ENCODE data around the gene LSG1. TPM values are rescaled to one million over a fixed set of nuclear protein-coding genes. Genes with fewer than 3 reads are reported as not detected.

LSG1 gene
- total and polyA plus RNA-seq, 12 donors: 12.5 to 56.0 (median 23.1) TPM

DNA sequence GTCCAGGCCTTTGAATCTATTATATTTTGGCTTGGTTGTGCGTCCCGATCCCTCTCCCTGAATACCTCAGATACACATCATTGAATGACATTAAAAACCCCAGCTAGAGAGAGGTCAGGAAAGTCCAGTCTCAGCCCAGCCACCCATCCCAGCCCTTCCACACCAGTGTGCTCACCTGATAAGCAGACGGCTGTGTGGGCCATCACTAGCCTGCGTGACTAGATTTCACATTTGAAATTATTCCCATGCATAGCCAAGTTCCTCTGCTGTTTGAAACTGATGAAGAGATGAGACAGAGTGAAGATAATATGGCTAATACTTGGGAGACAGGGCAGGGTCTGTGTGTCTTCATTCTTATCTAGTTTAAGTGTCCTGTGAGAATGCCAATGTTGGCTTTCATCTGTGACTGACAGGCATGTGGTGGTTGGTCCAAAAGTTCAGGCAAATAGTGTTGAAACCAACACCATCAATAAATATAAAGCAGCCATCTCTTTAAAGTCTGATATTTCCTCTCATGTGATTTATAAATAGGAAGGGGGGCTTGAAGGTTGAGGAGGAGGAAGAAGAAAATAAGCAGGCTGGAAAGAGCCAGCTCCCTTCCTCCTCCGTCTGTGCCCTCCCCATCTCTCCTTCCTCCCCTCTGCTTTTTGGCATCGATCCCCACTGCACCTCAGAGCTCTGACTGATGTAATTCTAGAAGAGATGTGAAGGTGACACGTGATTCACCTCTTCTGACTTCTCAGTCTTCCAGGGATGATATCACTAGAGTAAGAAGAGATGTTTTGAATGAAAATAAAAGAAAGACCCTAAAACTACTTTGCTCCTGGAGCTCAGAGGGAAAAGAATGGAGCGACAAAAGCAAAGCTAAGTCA, 18.7 kb upstream of the LSG1 start:
- DNase-seq: no peak
- TF ChIP-seq, protein P1, sequence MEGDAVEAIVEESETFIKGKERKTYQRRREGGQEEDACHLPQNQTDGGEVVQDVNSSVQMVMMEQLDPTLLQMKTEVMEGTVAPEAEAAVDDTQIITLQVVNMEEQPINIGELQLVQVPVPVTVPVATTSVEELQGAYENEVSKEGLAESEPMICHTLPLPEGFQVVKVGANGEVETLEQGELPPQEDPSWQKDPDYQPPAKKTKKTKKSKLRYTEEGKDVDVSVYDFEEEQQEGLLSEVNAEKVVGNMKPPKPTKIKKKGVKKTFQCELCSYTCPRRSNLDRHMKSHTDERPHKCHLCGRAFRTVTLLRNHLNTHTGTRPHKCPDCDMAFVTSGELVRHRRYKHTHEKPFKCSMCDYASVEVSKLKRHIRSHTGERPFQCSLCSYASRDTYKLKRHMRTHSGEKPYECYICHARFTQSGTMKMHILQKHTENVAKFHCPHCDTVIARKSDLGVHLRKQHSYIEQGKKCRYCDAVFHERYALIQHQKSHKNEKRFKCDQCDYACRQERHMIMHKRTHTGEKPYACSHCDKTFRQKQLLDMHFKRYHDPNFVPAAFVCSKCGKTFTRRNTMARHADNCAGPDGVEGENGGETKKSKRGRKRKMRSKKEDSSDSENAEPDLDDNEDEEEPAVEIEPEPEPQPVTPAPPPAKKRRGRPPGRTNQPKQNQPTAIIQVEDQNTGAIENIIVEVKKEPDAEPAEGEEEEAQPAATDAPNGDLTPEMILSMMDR (IDR thresholded peaks at IDR 0.05): no peak
- TF ChIP-seq POLR2A (IDR thresholded peaks at IDR 0.05): no peak
- H3K27ac ChIP-seq: no peak overlapping the region
- 65 to 69% (median 67%) methylated on average over 8 of the region's 8 CpGs for WGBS, 4 donors
- intact Hi-C loops (cut with DNase I): no loop called here
- H3K4me1 ChIP-seq (replicated peaks in 1 of 2): peaks cover 19 to 20% of the 10 kb centered on the region in 2 donors
- no peak overlapping the region for H3K4me3 ChIP-seq
- H3K27me3 ChIP-seq: peaks cover 10% of the 10 kb centered on the region
- H3K36me3 ChIP-seq (replicated peaks in 1 of 2): no peaks in the 10 kb centered on the region
- no peaks in the 10 kb centered on the region for H3K9me3 ChIP-seq (replicated peaks in 1 of 3)

- Histone ChIP-seq H3K27ac (peak overlapping the region in 2 of 5 donors; percentile 49 to 63), H3K4me1 (replicated peaks in 1 of 2) (peaks cover 19 to 27% of the 10 kb centered on the region in 2 donors), H3K36me3 (replicated peaks in 1 of 2) (no peaks in the 10 kb centered on the region), H3K9me3 (replicated peaks in 1 of 3) (no peaks in the 10 kb centered on the region), H3K27me3 (peaks cover 10% of the 10 kb centered on the region), H3K4me3 (no peak overlapping the region)
- 51 to 72% (median 52%) methylated on average over 9 of the region's 9 CpGs for WGBS, 4 donors
- peak in 1 of 7 donors; percentile 25 for DNase-seq
- intact Hi-C loops (cut with DNase I): loop anchor here (5.0 to 10.0 kb wide), 2 partner anchors 418 to 835 kb away; no protein-coding TSS in a partner anchor
- no peak for TF ChIP-seq POLR2A (IDR thresholded peaks at IDR 0.05)
- TF ChIP-seq, protein P1 (IDR thresholded peaks at IDR 0.05): no peak
These were observed 17.5 kb upstream of the LSG1 start for GRCh38 chr3:194689493-194689944.

- intact Hi-C loops (cut with DNase I): loop anchor here (5.0 to 10.0 kb wide), 2 partner anchors 418 to 836 kb away; no protein-coding TSS in a partner anchor
- Histone ChIP-seq H3K27ac (peak overlapping the region in 2 of 5 donors; percentile 49 to 63), H3K36me3 (replicated peaks in 1 of 2) (no peaks in the 10 kb centered on the region), H3K27me3 (peaks cover 10% of the 10 kb centered on the region), H3K9me3 (replicated peaks in 1 of 3) (no peaks in the 10 kb centered on the region), H3K4me3 (peak overlapping the region in 1 of 4 donors; percentile 62), H3K4me1 (replicated peaks in 1 of 2) (peaks cover 19 to 27% of the 10 kb centered on the region in 2 donors)
- 68 to 73% (median 72%) methylated on average over 6 of the region's 6 CpGs for WGBS, 4 donors
- TF ChIP-seq POLR2A (IDR thresholded peaks at IDR 0.05): no peak
- TF ChIP-seq, protein P1 (IDR thresholded peaks at IDR 0.05): no peak
- DNase-seq: no peak
These were observed 17.0 kb upstream of the LSG1 start for GRCh38 chr3:194688946-194689345.

DNA sequence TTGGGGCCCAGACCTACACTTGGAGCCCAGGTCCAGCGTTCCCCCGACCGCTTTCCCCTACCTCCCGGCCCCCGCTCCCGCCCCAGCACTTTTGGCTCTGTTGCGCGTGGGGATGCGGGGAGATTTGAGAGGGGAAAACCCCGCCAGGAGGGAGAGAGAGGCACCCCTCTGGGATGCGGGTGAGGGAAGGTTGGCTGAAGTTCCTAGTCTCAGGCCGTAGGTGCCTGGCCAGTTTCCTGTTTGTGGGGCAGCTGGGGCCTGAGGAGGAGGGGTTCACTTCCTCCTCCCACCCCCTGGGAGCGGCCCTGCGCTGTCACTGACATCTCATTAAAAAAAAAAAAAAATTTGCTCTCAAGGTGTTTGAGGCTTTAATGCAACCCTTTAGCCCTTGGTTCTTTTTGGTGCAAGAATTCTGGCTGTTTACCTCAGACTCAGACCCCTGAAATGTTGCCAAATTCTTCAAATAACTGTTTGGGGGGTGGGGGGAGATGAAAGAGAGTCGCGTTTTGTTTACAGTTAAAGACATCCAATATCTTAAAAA, 16.3 kb upstream of the LSG1 start:
- peak in 3 of 7 donors; percentile 27 to 62 (median 33) for DNase-seq
- WGBS, 4 donors: 40 to 43% (median 42%) methylated on average over 10 to 16 of the region's 16 CpGs
- peaks cover 10% of the 10 kb centered on the region for H3K27me3 ChIP-seq
- H3K4me3 ChIP-seq: peak overlapping the region in 2 of 4 donors; percentile 22 to 62
- no peaks in the 10 kb centered on the region for H3K36me3 ChIP-seq (replicated peaks in 1 of 2)
- no peaks in the 10 kb centered on the region for H3K9me3 ChIP-seq (replicated peaks in 1 of 3)
- H3K27ac ChIP-seq: peak overlapping the region in 4 of 5 donors; percentile 30 to 92 (median 67)
- H3K4me1 ChIP-seq (replicated peaks in 1 of 2): peaks cover 19 to 27% of the 10 kb centered on the region in 2 donors
- intact Hi-C loops (cut with DNase I): loop anchor here (5.0 to 10.0 kb wide), 2 partner anchors 419 to 837 kb away; no protein-coding TSS in a partner anchor
- TF ChIP-seq, protein P1 (IDR thresholded peaks at IDR 0.05): no peak
- TF ChIP-seq POLR2A (IDR thresholded peaks at IDR 0.05): no peak

Measured in adrenal gland (tissue), 12 donors.